ENCODE data around the gene OBSL1. TPM values are rescaled to one million over a fixed set of nuclear protein-coding genes. Genes with fewer than 3 reads are reported as not detected.

Gene OBSL1
- total and polyA plus RNA-seq, 7 experiments from 2014 or later: 0.19 to 7.1 (median 4.0) TPM; not detected in 4

GRCh38 chr2:219609149-219609750, 37.9 kb upstream of the OBSL1 start:
- no peaks in the 10 kb centered on the region for H3K27me3 Mint-ChIP-seq
- Histone ChIP-seq H3K4me1 (ENCODE audit: control insufficient read depth in 2 of 2, insufficient read depth in 2 of 2, low read length in 2 of 2) (peaks cover 4 to 5% of the 10 kb centered on the region in 2 donors), H3K36me3 (ENCODE audit: control insufficient read depth in 2 of 3, insufficient read depth in 3 of 3, low read length in 3 of 3) (peaks cover 0 to 77% (median 0%) of the 10 kb centered on the region in 3 experiments), H3K9me3 (ENCODE audit: control insufficient read depth in 2 of 3, low read length in 3 of 3) (no peaks in the 10 kb centered on the region), H3K27me3 (ENCODE audit: control insufficient read depth in 2 of 2, insufficient read depth in 2 of 2, low read length in 2 of 2) (no peaks in the 10 kb centered on the region), H3K4me3 (ENCODE audit: low read length) (no peak overlapping the region), H3K27ac (ENCODE audit: low read depth, low read length) (no peak overlapping the region)
- no peak for ATAC-seq
- H3K4me3 Mint-ChIP-seq: no peak overlapping the region
- intact Hi-C loops (cut with micrococcal nuclease): no loop called here
- no peak for DNase-seq
- peaks cover 10 to 51% (median 18%) of the 10 kb centered on the region in 5 donors for H3K36me3 Mint-ChIP-seq
- POLR2A ChIA-PET: no interaction called here
- H3K4me1 Mint-ChIP-seq: peaks cover 9 to 18% (median 17%) of the 10 kb centered on the region in 7 donors
- CTCF ChIA-PET: no interaction called here
- no peaks in the 10 kb centered on the region for H3K9me3 Mint-ChIP-seq
- no peak overlapping the region for H3K27ac Mint-ChIP-seq

- no peak for DNase-seq
- Mint-ChIP-seq H3K4me1 (peaks cover 9 to 18% (median 17%) of the 10 kb centered on the region in 7 donors), H3K27me3 (no peaks in the 10 kb centered on the region), H3K9me3 (no peaks in the 10 kb centered on the region), H3K4me3 (no peak overlapping the region), H3K36me3 (peaks cover 10 to 58% (median 25%) of the 10 kb centered on the region in 5 donors), H3K27ac (no peak overlapping the region)
- Histone ChIP-seq H3K27ac (ENCODE audit: low read depth, low read length) (no peak overlapping the region), H3K4me3 (ENCODE audit: low read length) (no peak overlapping the region), H3K36me3 (ENCODE audit: control insufficient read depth in 2 of 3, insufficient read depth in 3 of 3, low read length in 3 of 3) (peaks cover 0 to 84% (median 6%) of the 10 kb centered on the region in 3 experiments), H3K9me3 (ENCODE audit: control insufficient read depth in 2 of 3, low read length in 3 of 3) (no peaks in the 10 kb centered on the region), H3K27me3 (ENCODE audit: control insufficient read depth in 2 of 2, insufficient read depth in 2 of 2, low read length in 2 of 2) (no peaks in the 10 kb centered on the region), H3K4me1 (ENCODE audit: control insufficient read depth in 2 of 2, insufficient read depth in 2 of 2, low read length in 2 of 2) (peaks cover 4 to 5% of the 10 kb centered on the region in 2 donors)
- ChIA-PET CTCF (no interaction called here), POLR2A (no interaction called here)
- no peak for ATAC-seq
- intact Hi-C loops (cut with micrococcal nuclease): no loop called here
These were observed 37.1 kb upstream of the OBSL1 start for GRCh38 chr2:219608399-219608964.

GRCh38 chr2:219607931-219608330, 36.6 kb upstream of the OBSL1 start:
- peaks cover 10 to 58% (median 25%) of the 10 kb centered on the region in 5 donors for H3K36me3 Mint-ChIP-seq
- ChIA-PET POLR2A (no interaction called here), CTCF (no interaction called here)
- Histone ChIP-seq H3K9me3 (ENCODE audit: control insufficient read depth in 2 of 3, low read length in 3 of 3) (no peaks in the 10 kb centered on the region), H3K27ac (ENCODE audit: low read depth, low read length) (no peak overlapping the region), H3K4me3 (ENCODE audit: low read length) (no peak overlapping the region), H3K27me3 (ENCODE audit: control insufficient read depth in 2 of 2, insufficient read depth in 2 of 2, low read length in 2 of 2) (no peaks in the 10 kb centered on the region), H3K4me1 (ENCODE audit: control insufficient read depth in 2 of 2, insufficient read depth in 2 of 2, low read length in 2 of 2) (peaks cover 4 to 5% of the 10 kb centered on the region in 2 donors), H3K36me3 (ENCODE audit: control insufficient read depth in 2 of 3, insufficient read depth in 3 of 3, low read length in 3 of 3) (peaks cover 0 to 87% (median 6%) of the 10 kb centered on the region in 3 experiments)
- no peaks in the 10 kb centered on the region for H3K9me3 Mint-ChIP-seq
- H3K27me3 Mint-ChIP-seq: no peaks in the 10 kb centered on the region
- H3K4me3 Mint-ChIP-seq: no peak overlapping the region
- no peak for DNase-seq
- peaks cover 7 to 17% (median 15%) of the 10 kb centered on the region in 7 donors for H3K4me1 Mint-ChIP-seq
- H3K27ac Mint-ChIP-seq: no peak overlapping the region
- ATAC-seq: no peak
- intact Hi-C loops (cut with micrococcal nuclease): no loop called here

GRCh38 chr2:219605607-219605954, 34.2 kb upstream of the OBSL1 start:
- Mint-ChIP-seq H3K4me1 (peaks cover 0 to 4% (median 0%) of the 10 kb centered on the region in 7 donors), H3K27ac (no peak overlapping the region), H3K36me3 (peaks cover 9 to 60% (median 32%) of the 10 kb centered on the region in 5 donors), H3K4me3 (no peak overlapping the region), H3K27me3 (no peaks in the 10 kb centered on the region), H3K9me3 (no peaks in the 10 kb centered on the region)
- ChIA-PET CTCF (interaction anchor here (0.6 kb wide), 1 partner anchor 1203 kb away, joined by 4 read pairs; no protein-coding TSS in a partner anchor), POLR2A (no interaction called here)
- intact Hi-C loops (cut with micrococcal nuclease): no loop called here
- no peak for ATAC-seq
- no peak overlapping the region for H3K4me3 ChIP-seq (ENCODE audit: low read length)
- H3K27me3 ChIP-seq (ENCODE audit: control insufficient read depth in 2 of 2, insufficient read depth in 2 of 2, low read length in 2 of 2): no peaks in the 10 kb centered on the region
- no peaks in the 10 kb centered on the region for H3K4me1 ChIP-seq (ENCODE audit: control insufficient read depth in 2 of 2, insufficient read depth in 2 of 2, low read length in 2 of 2)
- no peak overlapping the region for H3K27ac ChIP-seq (ENCODE audit: low read depth, low read length)
- H3K36me3 ChIP-seq (ENCODE audit: control insufficient read depth in 2 of 3, insufficient read depth in 3 of 3, low read length in 3 of 3): peaks cover 0 to 89% (median 6%) of the 10 kb centered on the region in 3 experiments
- no peak for DNase-seq
- no peaks in the 10 kb centered on the region for H3K9me3 ChIP-seq (ENCODE audit: control insufficient read depth in 2 of 3, low read length in 3 of 3)

GRCh38 chr2:219603771-219604170, 32.4 kb upstream of the OBSL1 start:
- H3K9me3 Mint-ChIP-seq: no peaks in the 10 kb centered on the region
- no peak for DNase-seq
- Histone ChIP-seq H3K4me3 (ENCODE audit: low read length) (no peak overlapping the region), H3K27me3 (ENCODE audit: control insufficient read depth in 2 of 2, insufficient read depth in 2 of 2, low read length in 2 of 2) (no peaks in the 10 kb centered on the region), H3K4me1 (ENCODE audit: control insufficient read depth in 2 of 2, insufficient read depth in 2 of 2, low read length in 2 of 2) (peaks cover 0 to under 1% of the 10 kb centered on the region in 2 donors), H3K27ac (ENCODE audit: low read depth, low read length) (no peak overlapping the region), H3K9me3 (ENCODE audit: control insufficient read depth in 2 of 3, low read length in 3 of 3) (no peaks in the 10 kb centered on the region), H3K36me3 (ENCODE audit: control insufficient read depth in 2 of 3, insufficient read depth in 3 of 3, low read length in 3 of 3) (peaks cover 0 to 76% (median 6%) of the 10 kb centered on the region in 3 experiments)
- ChIA-PET CTCF (no interaction called here), POLR2A (no interaction called here)
- H3K4me3 Mint-ChIP-seq: no peak overlapping the region
- H3K27me3 Mint-ChIP-seq: no peaks in the 10 kb centered on the region
- peaks cover 3 to 14% (median 7%) of the 10 kb centered on the region in 7 donors for H3K4me1 Mint-ChIP-seq
- peak; percentile 72 for ATAC-seq
- H3K27ac Mint-ChIP-seq: peak overlapping the region in 1 of 9 donors; percentile 16
- intact Hi-C loops (cut with micrococcal nuclease): no loop called here
- H3K36me3 Mint-ChIP-seq: peaks cover 9 to 51% (median 34%) of the 10 kb centered on the region in 5 donors

- Histone ChIP-seq H3K4me1 (ENCODE audit: control insufficient read depth in 2 of 2, insufficient read depth in 2 of 2, low read length in 2 of 2) (peaks cover 5 to 15% of the 10 kb centered on the region in 2 donors), H3K9me3 (ENCODE audit: control insufficient read depth in 2 of 3, low read length in 3 of 3) (no peaks in the 10 kb centered on the region), H3K27me3 (ENCODE audit: control insufficient read depth in 2 of 2, insufficient read depth in 2 of 2, low read length in 2 of 2) (no peaks in the 10 kb centered on the region), H3K4me3 (ENCODE audit: low read length) (peak overlapping the region; percentile 86), H3K36me3 (ENCODE audit: control insufficient read depth in 2 of 3, insufficient read depth in 3 of 3, low read length in 3 of 3) (peaks cover 0 to 31% (median 0%) of the 10 kb centered on the region in 3 experiments), H3K27ac (ENCODE audit: low read depth, low read length) (peak overlapping the region; percentile 80)
- H3K4me3 Mint-ChIP-seq: peak overlapping the region; percentile 89 to 99 (median 96)
- no peaks in the 10 kb centered on the region for H3K9me3 Mint-ChIP-seq
- POLR2A ChIA-PET: interaction anchor here (0.8 kb wide), 1 partner anchor 100 kb away, joined by 3 read pairs; the partner anchor contains the start of gene GMPPA
- no peak for DNase-seq
- peaks cover 14 to 30% (median 21%) of the 10 kb centered on the region in 7 donors for H3K4me1 Mint-ChIP-seq
- CTCF ChIA-PET: interaction anchor here (1.3 kb wide), 1 partner anchor 55 kb away, joined by 5 read pairs; the partner anchor contains the start of genes CHPF and TMEM198
- H3K27me3 Mint-ChIP-seq: peaks cover 0 to 5% (median 4%) of the 10 kb centered on the region in 5 donors
- H3K36me3 Mint-ChIP-seq: peaks cover 3 to 21% (median 18%) of the 10 kb centered on the region in 5 donors
- H3K27ac Mint-ChIP-seq: peak overlapping the region; percentile 93 to 98 (median 94)
- intact Hi-C loops (cut with micrococcal nuclease): loop anchor here (5.0 kb wide), 6 partner anchors 321 to 926 kb away; partner anchors contain the start of genes GLB1L (in 2 of the 2), STK16 (in 2 of the 2), DNAJB2 (in 1 of the 2) and NHEJ1 (in 1 of the 2)
- no peak for ATAC-seq
These were observed 27.2 kb upstream of the OBSL1 start for GRCh38 chr2:219598308-219599078.

All from naive thymus-derived CD4-positive, alpha-beta T cell (primary cell).